Heart left ventricle (tissue), 16 donors: ENCODE data around the gene ARHGAP15. TPM values are rescaled to one million over a fixed set of nuclear protein-coding genes. Genes with fewer than 3 reads are reported as not detected.

ENCODE experiments used
- ATAC-seq, 4 donors: fragments of 200-7000 bp; cut with Tn5 transposase; one replicate each; pipeline ENCODE4 v1.9.1; 2020 to 2022; ENCODE audit warnings: moderate library complexity in 4 of 4, mild to moderate bottlenecking in 3 of 4, moderate number of reproducible peaks in 1 of 4
- DNase-seq, 5 donors: peaks; one replicate each; pipeline ENCODE4 v3.0.0-alpha.2; 2020
- H3K27ac ChIP-seq, 12 donors: fragments of 200-600 bp; sonication (generic) in 4 of 12; one replicate each; pipeline versions ENCODE4 v1.5.0 to v1.8.0; 2016 to 2022; ENCODE audit warnings: mild to moderate bottlenecking in 2 of 12
- H3K27me3 ChIP-seq, 9 donors: fragments of 200-600 bp; sonication (generic) in 2 of 9; one replicate each; pipeline versions ENCODE4 v1.5.1 to v1.8.0; 2016 to 2022; ENCODE audit warnings: mild to moderate bottlenecking in 3 of 9
- H3K36me3 ChIP-seq, 9 donors: fragments of 200-600 bp; sonication (generic) in 2 of 9; one replicate each; pipeline versions ENCODE4 v1.5.0 to v1.8.0; 2018 to 2022; ENCODE audit warnings: mild to moderate bottlenecking in 2 of 9
- H3K4me1 ChIP-seq, 12 donors: fragments of 200-600 bp; sonication (generic) in 4 of 12; one replicate each; pipeline versions ENCODE4 v1.5.0 to v1.8.0; 2016 to 2022; ENCODE audit warnings: mild to moderate bottlenecking in 3 of 12
- H3K4me3 ChIP-seq, 12 donors: fragments of 200-600 bp; sonication (generic) in 4 of 12; one replicate each; pipeline versions ENCODE4 v1.5.0 to v1.8.0; 2017 to 2022; ENCODE audit warnings: mild to moderate bottlenecking in 9 of 12, moderate library complexity in 4 of 12
- H3K9me3 ChIP-seq, 12 donors: fragments of 200-600 bp; sonication (generic) in 4 of 12; one replicate each; pipeline versions ENCODE4 v1.5.0 to v1.8.0; 2016 to 2022; ENCODE audit warnings: mild to moderate bottlenecking in 1 of 12
- CTCF ChIP-seq, 12 donors: fragments of 200-600 bp; sonication (generic) in 4 of 12; IDR thresholded peaks; one replicate each; pipeline versions ENCODE4 v1.5.0 to v1.8.0; 2018 to 2022; ENCODE audit warnings: antibody characterized with exemption in 12 of 12, mild to moderate bottlenecking in 5 of 12
- POLR2A ChIP-seq, 2 donors: fragments of 450-650 bp; IDR thresholded peaks; one replicate each; pipeline ENCODE4 v1.6.1; 2017; ENCODE audit warnings: antibody characterized with exemption in 2 of 2, mild to moderate bottlenecking in 2 of 2, moderate library complexity in 2 of 2
- WGBS, 4 donors: extraction: QIAGEN DNeasy Blood & Tissue Kit in 2 of 4; methylation state at CpG; one replicate each; pipeline versions ENCODE4 v1.1.5 to v1.1.7; 2013 to 2018; 5-methylcytosine and 5-hydroxymethylcytosine counted together
- intact Hi-C, 10 donors: fragments of 100-400 bp; cut with DNase I; formaldehyde crosslinking; loops; one replicate each; pipeline versions ENCODE4 v1.11.1 to v1.14.2; 2022
- polyA plus RNA-seq, 2 donors: library from polyadenylated mRNA; stranded (reverse); fragments of 200-250 nt; gene quantifications; one replicate each; pipeline ENCODE4 v1.2.3, GENCODE V29; 2013
- total RNA-seq, 9 donors: library from RNA; depleted of rRNA in 2 of 9; stranded (reverse); fragments of >200 nt in 2 of 9; fragmentation: NEBNext Ultra II Directional in 3 of 9; extraction: Animal tissue kit (Norgen Biotek cat#: 25700) in 3 of 9; gene quantifications; one replicate each; pipeline versions ENCODE4 v1.1.0 to v1.2.4, GENCODE V29; 2016 to 2023
- donor health status: ischemic (EF 13 %, LVEDD 7.1; RV severe dilation, severe dysfunction).
- donor health status: healthy with polysubstance abuse.
- donor health status: DM: no; HTN: yes; CAD: no.
- donor health status: DM: no; HTN: no; CAD: no.
- donor health status: ischemic (EF 25% LVEDD 6.9; RV normal size, moderate dysfunction).
- donor health status: ischemic (EF 25% LVEDD 5.7; RV mildly dilated, moderate dysfunction).
- donor health status: healthy.
- donor health status: DM: yes; HTN: yes; CAD: no.
- donor health status: ischemic (EF 35%, LVEDD 5.7; RV mildly dilated, moderate dysfunction).
- donor health status: nonischemic (EF 11% LVEDD 7.7; RV severe dilation, severe dysfunction).
- donor health status: DM: yes; HTN: yes; CAD: no.
- donor health status: PGD.
- donor health status: ischemic (EF 29% LVEDD 5.4; RV normal size, mild dysfunction).
- donor health status: nonischemic (EF 23%, LVEDD 6.1; RV moderate dilation, normal function).

Gene ARHGAP15
- total and polyA plus RNA-seq, 11 donors: 1.3 to 8.7 (median 3.3) TPM

GRCh38 chr2:143110758-143111428 lies 18.3 kb upstream of the ARHGAP15 start:
- peaks cover 0 to 11% (median 0%) of the 10 kb centered on the region in 12 donors for H3K4me1 ChIP-seq
- H3K9me3 ChIP-seq: no peaks in the 10 kb centered on the region
- 25 to 29% (median 25%) methylated on average over 6 of the region's 6 CpGs for WGBS, 4 donors
- no peak overlapping the region for H3K27ac ChIP-seq
- no peak overlapping the region for H3K4me3 ChIP-seq
- DNase-seq (peak in 3 of 5 donors; percentile 42 to 55 (median 54)), ATAC-seq (peak in 2 of 4 donors; percentile 48 to 52)
- no peaks in the 10 kb centered on the region for H3K27me3 ChIP-seq
- TF ChIP-seq CTCF (IDR thresholded peaks at IDR 0.05) (peak; percentile 45 to 76 (median 60)), POLR2A (IDR thresholded peaks at IDR 0.05) (no peak)
- intact Hi-C loops: loop anchor here in 6 of 10 donors (5.0 to 10.0 kb wide), 3 partner anchors 144 to 154 kb away; no protein-coding TSS in a partner anchor
- no peaks in the 10 kb centered on the region for H3K36me3 ChIP-seq

GRCh38 chr2:143117225-143117624 lies 12.0 kb upstream of the ARHGAP15 start:
- H3K4me1 ChIP-seq: peaks cover 0 to 15% (median 0%) of the 10 kb centered on the region in 12 donors
- H3K27ac ChIP-seq: no peak overlapping the region
- intact Hi-C loops: loop anchor here in 5 of 10 donors (10.0 kb wide), 2 partner anchors 138 to 148 kb away; no protein-coding TSS in a partner anchor
- WGBS, 4 donors: 91 to 97% (median 94%) methylated on average over 3 of the region's 3 CpGs
- ATAC-seq (no peak), DNase-seq (no peak)
- no peaks in the 10 kb centered on the region for H3K36me3 ChIP-seq
- no peaks in the 10 kb centered on the region for H3K27me3 ChIP-seq
- H3K4me3 ChIP-seq: no peak overlapping the region
- TF ChIP-seq CTCF (IDR thresholded peaks at IDR 0.05) (no peak), POLR2A (IDR thresholded peaks at IDR 0.05) (no peak)
- H3K9me3 ChIP-seq: peaks cover 0 to 5% (median 0%) of the 10 kb centered on the region in 12 donors

GRCh38 chr2:143121079-143121478 lies 8.1 kb upstream of the ARHGAP15 start:
- Histone ChIP-seq H3K4me1 (peaks cover 0 to 35% (median 0%) of the 10 kb centered on the region in 12 donors), H3K27ac (no peak overlapping the region), H3K4me3 (no peak overlapping the region), H3K9me3 (peaks cover 0 to 5% (median 0%) of the 10 kb centered on the region in 12 donors), H3K36me3 (no peaks in the 10 kb centered on the region), H3K27me3 (no peaks in the 10 kb centered on the region)
- WGBS, 4 donors: 50 to 56% (median 51%) methylated on average over 1 of the region's 1 CpG
- DNase-seq (no peak), ATAC-seq (no peak)
- TF ChIP-seq CTCF (IDR thresholded peaks at IDR 0.05): no peak
- no peak for TF ChIP-seq POLR2A (IDR thresholded peaks at IDR 0.05)
- intact Hi-C loops: no loop called here

- Histone ChIP-seq H3K4me3 (no peak overlapping the region), H3K36me3 (no peaks in the 10 kb centered on the region), H3K27ac (no peak overlapping the region), H3K27me3 (no peaks in the 10 kb centered on the region), H3K4me1 (peaks cover 0 to 36% (median 0%) of the 10 kb centered on the region in 12 donors), H3K9me3 (peaks cover 0 to 5% (median 0%) of the 10 kb centered on the region in 12 donors)
- WGBS, 4 donors: 77 to 85% (median 83%) methylated on average over 2 of the region's 2 CpGs
- intact Hi-C loops: no loop called here
- no peak for ATAC-seq
- no peak for DNase-seq
- TF ChIP-seq POLR2A (IDR thresholded peaks at IDR 0.05): no peak
- TF ChIP-seq CTCF (IDR thresholded peaks at IDR 0.05): no peak
These were observed 7.3 kb upstream of the ARHGAP15 start for GRCh38 chr2:143121957-143122356.
